Measurements from ENCODE around the gene C1orf105. TPM values are rescaled to one million over a fixed set of nuclear protein-coding genes. Genes with fewer than 3 reads are reported as not detected.

C1orf105 gene
- polyA plus RNA-seq, 1 donor (not counting 4 experiments of a cell fraction or from before 2014, with no cell fraction given): not detected

DNA sequence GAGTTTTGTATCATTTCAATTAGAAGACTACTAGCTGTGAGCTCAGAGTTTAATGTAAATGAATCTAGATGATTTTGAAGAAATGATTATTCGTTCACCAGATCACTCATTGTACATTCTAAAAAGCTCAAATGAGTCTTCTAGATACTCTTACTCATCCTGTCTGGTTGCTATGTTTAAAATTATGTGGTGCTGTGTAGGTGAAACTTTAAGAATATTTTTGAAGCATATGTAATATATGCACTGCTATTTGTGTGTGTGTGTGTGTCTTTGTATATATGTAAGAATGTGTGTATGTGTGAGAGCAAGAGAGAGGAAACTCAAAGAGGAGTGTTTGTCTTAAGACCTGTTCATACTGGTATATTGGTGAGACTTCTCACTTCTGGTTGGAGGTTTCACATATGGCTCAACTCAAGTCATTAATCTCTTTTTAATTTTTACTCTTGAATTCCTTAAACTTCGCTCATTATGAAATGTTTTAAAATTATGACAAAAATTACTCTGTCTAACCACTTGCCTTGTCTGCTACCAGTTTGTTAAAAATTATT, 8.6 kb upstream of the C1orf105 start:
- dilution Hi-C loops (cut with MboI; ENCODE audit: extremely low pct_ligation_motif_present, low sequenced_read_pairs): no loop called here
- peaks cover 23% of the 10 kb centered on the region for H3K4me1 ChIP-seq (ENCODE audit: control insufficient read depth, extremely low read depth, insufficient read depth, low read length)
- H2AFZ ChIP-seq (ENCODE audit: control insufficient read depth, low read length): no peak overlapping the region
- no peak overlapping the region for H3K9ac ChIP-seq (ENCODE audit: control insufficient read depth, extremely low read depth, insufficient read depth, low read length)
- DNase-seq (ENCODE audit: low read depth, low spot score) (no peak), FAIRE-seq (no peak)
- H3K9me3 ChIP-seq (ENCODE audit: control insufficient read depth, low read depth, low read length): no peaks in the 10 kb centered on the region
- H3K27me3 ChIP-seq (ENCODE audit: control insufficient read depth, extremely low read depth, insufficient read depth, low read length): no peaks in the 10 kb centered on the region
- TF ChIP-seq, protein P1, sequence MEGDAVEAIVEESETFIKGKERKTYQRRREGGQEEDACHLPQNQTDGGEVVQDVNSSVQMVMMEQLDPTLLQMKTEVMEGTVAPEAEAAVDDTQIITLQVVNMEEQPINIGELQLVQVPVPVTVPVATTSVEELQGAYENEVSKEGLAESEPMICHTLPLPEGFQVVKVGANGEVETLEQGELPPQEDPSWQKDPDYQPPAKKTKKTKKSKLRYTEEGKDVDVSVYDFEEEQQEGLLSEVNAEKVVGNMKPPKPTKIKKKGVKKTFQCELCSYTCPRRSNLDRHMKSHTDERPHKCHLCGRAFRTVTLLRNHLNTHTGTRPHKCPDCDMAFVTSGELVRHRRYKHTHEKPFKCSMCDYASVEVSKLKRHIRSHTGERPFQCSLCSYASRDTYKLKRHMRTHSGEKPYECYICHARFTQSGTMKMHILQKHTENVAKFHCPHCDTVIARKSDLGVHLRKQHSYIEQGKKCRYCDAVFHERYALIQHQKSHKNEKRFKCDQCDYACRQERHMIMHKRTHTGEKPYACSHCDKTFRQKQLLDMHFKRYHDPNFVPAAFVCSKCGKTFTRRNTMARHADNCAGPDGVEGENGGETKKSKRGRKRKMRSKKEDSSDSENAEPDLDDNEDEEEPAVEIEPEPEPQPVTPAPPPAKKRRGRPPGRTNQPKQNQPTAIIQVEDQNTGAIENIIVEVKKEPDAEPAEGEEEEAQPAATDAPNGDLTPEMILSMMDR (optimal IDR thresholded peaks at IDR 0.05 in 1 of 3, IDR thresholded peaks at IDR 0.05 in 1 of 3, conservative IDR thresholded peaks at IDR 0.05 in 1 of 3; ENCODE audit: extremely low read depth in 1 of 3, insufficient read depth in 2 of 3, low read length in 3 of 3): no peak
- no peak for TF ChIP-seq EZH2 (IDR thresholded peaks at IDR 0.05; ENCODE audit: low read length)
- no peaks in the 10 kb centered on the region for H4K20me1 ChIP-seq (ENCODE audit: control insufficient read depth, extremely low read depth, insufficient read depth, low read length)
- no peak overlapping the region for H3K4me2 ChIP-seq (ENCODE audit: control insufficient read depth, extremely low read depth, insufficient read depth, low read depth, low read length)
- no peak overlapping the region for H3K27ac ChIP-seq (ENCODE audit: control insufficient read depth, insufficient read depth, low read length)
- H3K36me3 ChIP-seq (ENCODE audit: control insufficient read depth in 2 of 2, extremely low read depth in 1 of 2, insufficient read depth in 2 of 2, low read length in 2 of 2): no peaks in the 10 kb centered on the region
- H3K4me3 ChIP-seq (ENCODE audit: control insufficient read depth in 2 of 3, extremely low read depth in 1 of 3, insufficient read depth in 2 of 3, low read depth in 1 of 3, low read length in 3 of 3): no peak overlapping the region
- H3K79me2 ChIP-seq (ENCODE audit: control insufficient read depth, insufficient read depth, low read length): no peaks in the 10 kb centered on the region
- H3K9me1 ChIP-seq (ENCODE audit: control insufficient read depth, extremely low read depth, insufficient read depth, low read length): no peaks in the 10 kb centered on the region

GRCh38 chr1:172414331-172414730, 6.2 kb upstream of the C1orf105 start:
- Histone ChIP-seq H3K4me2 (ENCODE audit: control insufficient read depth, extremely low read depth, insufficient read depth, low read depth, low read length) (peak overlapping the region; percentile 3), H3K27me3 (ENCODE audit: control insufficient read depth, extremely low read depth, insufficient read depth, low read length) (no peaks in the 10 kb centered on the region), H3K79me2 (ENCODE audit: control insufficient read depth, insufficient read depth, low read length) (no peaks in the 10 kb centered on the region), H3K4me3 (ENCODE audit: control insufficient read depth in 2 of 3, extremely low read depth in 1 of 3, insufficient read depth in 2 of 3, low read depth in 1 of 3, low read length in 3 of 3) (no peak overlapping the region), H3K9me1 (ENCODE audit: control insufficient read depth, extremely low read depth, insufficient read depth, low read length) (no peaks in the 10 kb centered on the region), H3K27ac (ENCODE audit: control insufficient read depth, insufficient read depth, low read length) (peak overlapping the region; percentile 6), H3K9me3 (ENCODE audit: control insufficient read depth, low read depth, low read length) (no peaks in the 10 kb centered on the region), H3K4me1 (ENCODE audit: control insufficient read depth, extremely low read depth, insufficient read depth, low read length) (peaks cover 47% of the 10 kb centered on the region), H2AFZ (ENCODE audit: control insufficient read depth, low read length) (no peak overlapping the region), H4K20me1 (ENCODE audit: control insufficient read depth, extremely low read depth, insufficient read depth, low read length) (no peaks in the 10 kb centered on the region), H3K9ac (ENCODE audit: control insufficient read depth, extremely low read depth, insufficient read depth, low read length) (no peak overlapping the region), H3K36me3 (ENCODE audit: control insufficient read depth in 2 of 2, extremely low read depth in 1 of 2, insufficient read depth in 2 of 2, low read length in 2 of 2) (no peaks in the 10 kb centered on the region)
- TF ChIP-seq, protein P1 (optimal IDR thresholded peaks at IDR 0.05 in 1 of 3, IDR thresholded peaks at IDR 0.05 in 1 of 3, conservative IDR thresholded peaks at IDR 0.05 in 1 of 3; ENCODE audit: extremely low read depth in 1 of 3, insufficient read depth in 2 of 3, low read length in 3 of 3): no peak
- TF ChIP-seq EZH2 (IDR thresholded peaks at IDR 0.05; ENCODE audit: low read length): no peak
- dilution Hi-C loops (cut with MboI; ENCODE audit: extremely low pct_ligation_motif_present, low sequenced_read_pairs): no loop called here
- FAIRE-seq (peak; percentile 48), DNase-seq (ENCODE audit: low read depth, low spot score) (no peak)

All from keratinocyte (primary cell).